Stimulated activated CD8-positive, alpha-beta memory T cell treated with anti-CD3 and anti-CD28 coated beads, Interleukin-7, amount 100 ng/mL, for 24 hours (primary cell): ENCODE measurements around the gene TENM3.

Experiments used
- DNase-seq: peaks from one replicate; pipeline ENCODE4 v3.0.0-alpha.2; 2020; ENCODE audit warnings: low read depth

TENM3 gene

GRCh38 chr4:182574706-182575105 is 331.5 kb downstream of the TENM3 start:
- no peak for DNase-seq

DNA sequence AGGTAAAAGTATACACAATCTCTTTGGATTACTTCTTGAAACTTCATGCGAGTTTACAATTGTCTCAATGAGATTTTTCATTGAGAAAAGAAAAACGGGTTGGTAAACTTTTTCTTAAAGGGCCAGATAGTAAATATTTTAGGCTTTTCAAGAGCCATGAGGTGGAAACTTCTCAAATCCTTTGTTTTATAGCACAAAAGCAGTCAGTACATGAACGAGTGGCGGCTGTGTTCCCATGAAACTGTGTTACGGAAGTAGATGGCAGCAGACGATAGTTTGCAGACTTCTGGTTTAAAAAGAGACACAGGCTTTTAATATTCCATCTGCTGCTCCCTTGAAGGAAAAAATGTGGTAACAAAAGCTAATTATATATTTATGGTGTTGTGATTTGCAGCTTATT is 332.0 kb downstream of the TENM3 start:
- DNase-seq, result no peak

- no peak for DNase-seq
Observed at GRCh38 chr4:182576601-182577289, 333.5 kb downstream of the TENM3 start.

DNA sequence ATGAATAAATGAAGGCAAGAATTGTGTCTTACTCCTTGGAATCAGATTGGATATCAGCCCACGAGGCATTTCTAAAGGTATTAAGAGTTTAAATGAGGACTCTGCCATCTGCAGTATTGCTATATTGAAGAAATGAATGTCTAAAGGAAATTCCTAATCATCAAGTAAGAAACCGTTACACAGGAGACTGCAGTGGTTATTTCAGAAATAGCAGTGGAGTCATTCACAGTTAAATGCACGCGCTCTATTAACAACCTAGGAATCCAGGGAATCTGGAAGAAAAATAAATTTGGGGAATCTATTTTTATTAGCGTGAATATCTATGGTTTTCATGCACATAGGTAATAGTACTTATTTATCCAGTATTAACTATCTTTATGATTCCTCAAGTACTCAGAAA is 334.2 kb downstream of the TENM3 start:
- DNase-seq, result no peak

- no peak for DNase-seq
Observed at GRCh38 chr4:182578402-182578801, 335.2 kb downstream of the TENM3 start.

DNA sequence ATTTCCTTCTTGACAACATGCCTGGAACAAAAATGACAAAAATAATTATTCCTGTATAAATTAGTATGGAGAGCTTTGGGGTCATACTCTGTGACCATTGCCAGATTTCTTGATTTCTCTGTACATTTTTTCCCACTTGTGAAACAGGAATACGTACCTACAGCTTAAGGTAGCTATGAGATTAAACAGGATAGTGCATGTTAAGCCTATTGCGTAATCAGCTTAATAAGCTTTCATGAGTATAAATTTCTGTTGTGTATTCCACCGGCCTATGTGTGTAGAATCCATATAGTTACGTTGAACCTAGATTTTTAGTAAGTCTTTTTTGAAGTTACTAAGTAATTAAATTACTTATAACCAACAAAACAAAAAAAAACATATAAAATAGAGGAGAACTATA is 339.0 kb downstream of the TENM3 start:
- no peak for DNase-seq

- no peak for DNase-seq
Observed at GRCh38 chr4:182583703-182584415, 340.7 kb downstream of the TENM3 start.

- DNase-seq, result no peak
Observed at GRCh38 chr4:182585321-182585720, 342.1 kb downstream of the TENM3 start.

GRCh38 chr4:182589100-182589499 is 345.9 kb downstream of the TENM3 start:
- DNase-seq, result no peak

DNA sequence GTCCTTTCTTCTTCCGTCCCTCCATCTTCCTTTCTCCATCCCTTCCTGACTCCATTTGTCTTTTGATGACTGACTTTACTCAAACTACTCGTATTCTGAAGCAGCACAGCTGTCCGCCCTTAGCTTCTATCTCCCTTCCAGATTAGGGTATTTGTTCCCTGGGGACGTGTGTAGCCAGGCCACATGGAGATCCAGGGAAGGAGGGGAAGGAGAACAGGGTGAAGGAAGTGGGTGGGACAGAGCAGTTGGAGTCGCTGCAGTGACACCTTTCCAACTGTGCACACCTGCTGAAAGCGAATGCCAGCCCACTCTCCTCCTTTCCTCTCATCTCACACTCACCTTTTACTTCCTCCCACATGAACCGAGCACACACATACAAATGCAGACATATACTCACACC is 350.2 kb downstream of the TENM3 start:
- DNase-seq, result no peak

- no peak for DNase-seq
Observed at GRCh38 chr4:182593864-182594263, 350.7 kb downstream of the TENM3 start.

DNA sequence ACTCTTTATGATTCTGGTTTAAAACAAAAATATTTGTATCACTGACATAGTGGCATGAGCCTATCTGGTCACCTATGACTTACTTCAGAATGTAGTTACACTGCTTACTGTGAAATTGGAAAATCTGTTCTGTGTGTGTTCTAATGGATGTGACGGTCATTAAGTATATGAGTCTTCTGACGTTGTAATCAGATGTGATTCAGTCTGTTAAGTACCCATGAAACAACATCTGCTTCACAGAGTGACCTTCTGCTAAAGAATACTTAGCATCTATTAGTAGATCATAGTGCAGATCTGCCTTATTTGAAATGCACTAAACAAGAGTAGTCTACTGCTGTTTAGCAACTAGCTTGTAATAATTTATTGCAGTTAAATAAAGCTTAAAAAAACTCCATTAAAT is 356.9 kb downstream of the TENM3 start:
- DNase-seq, result no peak

GRCh38 chr4:182600856-182601255 is 357.7 kb downstream of the TENM3 start:
- no peak for DNase-seq

- DNase-seq, result no peak
Observed at GRCh38 chr4:182604161-182604622, 361.0 kb downstream of the TENM3 start.

DNA sequence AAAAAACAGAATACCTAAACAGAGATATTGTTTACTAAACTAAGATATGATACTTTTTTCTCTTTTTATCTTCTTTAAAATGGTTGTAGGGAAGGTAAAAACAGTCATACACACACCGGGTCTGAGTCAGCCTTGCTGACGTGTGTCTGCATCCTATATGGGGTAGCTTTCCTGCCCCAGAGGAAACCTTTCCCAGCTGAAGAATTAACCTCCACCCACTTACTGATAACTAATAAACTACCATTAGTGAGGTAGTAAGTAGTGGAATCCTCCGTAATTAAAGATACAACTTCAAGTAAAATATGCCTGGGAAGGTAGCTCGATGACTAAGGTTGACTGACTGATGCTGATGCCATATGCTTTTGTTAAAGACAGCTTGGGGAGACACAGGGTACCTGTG is 361.8 kb downstream of the TENM3 start:
- DNase-seq, result no peak

- DNase-seq, result no peak
Observed at GRCh38 chr4:182608525-182608924, 365.3 kb downstream of the TENM3 start.

DNA sequence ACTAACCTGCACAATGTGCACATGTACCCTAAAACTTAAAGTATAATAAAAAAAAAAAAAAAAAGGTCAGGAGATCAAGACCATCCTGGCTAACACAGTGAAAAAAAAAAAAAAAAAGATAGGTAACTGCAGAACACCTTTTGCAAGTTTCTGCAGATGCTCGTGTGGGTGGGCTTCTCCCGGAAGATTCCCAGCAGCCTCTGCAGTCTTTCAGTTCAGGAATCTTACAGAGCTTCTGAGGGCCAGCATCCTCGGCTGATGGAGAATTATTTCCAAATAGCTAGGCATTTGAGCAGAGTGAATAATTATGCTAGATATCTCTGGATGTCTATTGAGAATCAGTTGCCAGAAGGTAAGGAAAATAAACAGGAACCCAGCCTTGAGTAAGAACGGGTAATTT is 373.3 kb downstream of the TENM3 start:
- no peak for DNase-seq

- DNase-seq, result no peak
Observed at GRCh38 chr4:182619660-182620059, 376.5 kb downstream of the TENM3 start.

DNA sequence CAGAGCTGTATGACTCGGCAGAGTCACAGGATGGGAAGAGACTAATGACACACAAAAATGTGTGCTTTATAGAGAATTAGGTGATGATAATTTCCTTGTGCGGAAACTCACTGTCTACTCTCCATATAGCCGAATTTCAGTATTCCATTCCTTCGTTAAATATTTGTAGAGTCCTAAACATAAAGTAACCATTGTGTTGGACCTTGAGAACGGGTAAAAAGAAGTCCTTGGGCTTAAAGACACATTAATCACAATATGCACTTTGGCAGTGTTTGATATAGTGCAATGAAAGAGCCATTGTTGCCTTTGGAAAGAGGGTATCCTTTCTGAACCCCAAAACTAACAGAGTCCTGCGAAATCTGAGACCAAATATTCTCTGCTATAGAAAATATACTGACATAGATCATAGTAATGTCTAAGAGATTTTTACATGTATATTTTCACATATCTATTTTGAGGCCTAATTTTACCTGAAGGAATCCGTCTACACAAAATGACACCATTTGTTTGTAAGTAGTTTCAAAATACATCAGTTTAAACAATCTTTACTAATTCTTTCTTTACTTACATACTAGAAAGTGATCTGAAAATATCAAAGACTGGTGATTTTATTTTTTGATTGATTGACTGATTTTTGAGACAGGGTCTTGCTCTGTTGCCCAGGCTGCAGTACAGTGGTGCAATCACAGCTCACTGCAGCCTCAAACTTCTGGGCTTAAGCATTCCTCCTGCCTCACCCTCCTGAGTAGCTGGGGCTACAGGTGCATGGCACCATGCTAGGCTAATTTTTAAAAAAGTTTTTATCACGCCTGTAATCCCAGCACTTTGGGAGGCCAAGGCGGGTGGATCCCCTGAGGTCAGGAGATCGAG is 377.1 kb downstream of the TENM3 start:
- DNase-seq, result no peak

GRCh38 chr4:182624281-182624680 is 381.1 kb downstream of the TENM3 start:
- no peak for DNase-seq

DNA sequence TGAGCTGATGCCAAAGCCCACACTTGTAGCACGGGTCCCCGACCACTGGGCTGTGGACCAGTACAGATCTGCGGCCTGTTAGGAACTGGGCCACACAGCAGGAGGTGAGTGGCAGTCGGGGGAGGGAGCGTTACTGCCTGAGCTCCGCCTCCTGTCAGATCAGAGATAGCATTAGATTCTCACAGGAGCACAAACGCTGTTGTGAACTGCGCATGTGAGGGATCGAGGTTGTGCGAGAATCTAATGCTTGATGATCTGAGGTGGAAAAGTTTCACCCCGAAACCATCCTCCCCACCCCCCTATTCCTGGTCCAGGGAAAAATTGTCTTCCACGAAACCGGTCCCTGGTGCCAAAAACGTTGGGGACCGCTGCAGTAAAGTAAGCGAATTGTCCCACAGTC is 382.0 kb downstream of the TENM3 start:
- DNase-seq, result no peak

GRCh38 chr4:182627996-182628395 is 384.8 kb downstream of the TENM3 start:
- no peak for DNase-seq

DNA sequence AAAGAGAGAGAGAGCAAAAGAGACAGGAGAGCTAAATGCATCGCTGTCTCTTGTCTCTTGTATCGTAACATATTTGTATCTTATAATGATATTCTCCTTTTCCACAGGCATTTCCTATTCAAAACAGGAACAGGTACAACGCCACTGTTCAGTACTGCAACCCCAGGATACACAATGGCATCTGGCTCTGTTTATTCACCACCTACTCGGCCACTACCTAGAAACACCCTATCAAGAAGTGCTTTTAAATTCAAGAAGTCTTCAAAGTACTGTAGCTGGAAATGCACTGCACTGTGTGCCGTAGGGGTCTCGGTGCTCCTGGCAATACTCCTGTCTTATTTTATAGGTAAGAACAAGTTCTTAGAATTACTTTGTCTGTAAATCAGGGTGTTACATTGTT is 385.3 kb downstream of the TENM3 start:
- DNase-seq, result no peak
